Suppressor macrophage treated with lipopolysaccharide for 4 hours (primary cell): Measurements from ENCODE around the gene CLASP1.
"Not testable (repeated sequence)": the region's sequence is repeated elsewhere in the genome, so short reads cannot be mapped to it uniquely, and the experiment has no call there.

ENCODE experiments used
- DNase-seq: peaks from one replicate; pipeline ENCODE4 v3.0.0-alpha.2; 2020

Gene CLASP1

GRCh38 chr2:121575800-121576199 is 73.5 kb downstream of the CLASP1 start:
- DNase-seq, result no peak

- no peak for DNase-seq
Observed at GRCh38 chr2:121570667-121571055, 78.6 kb downstream of the CLASP1 start.

GRCh38 chr2:121570036-121570666 is 79.1 kb downstream of the CLASP1 start:
- DNase-seq, result no peak

GRCh38 chr2:121567957-121568409 is 81.3 kb downstream of the CLASP1 start:
- DNase-seq, result no peak

- no peak for DNase-seq
Observed at GRCh38 chr2:121567452-121567851, 81.8 kb downstream of the CLASP1 start.

- no peak for DNase-seq
Observed at GRCh38 chr2:121565389-121566250, 83.6 kb downstream of the CLASP1 start.

GRCh38 chr2:121564905-121565304 is 84.4 kb downstream of the CLASP1 start:
- no peak for DNase-seq

- not testable (repeated sequence) for DNase-seq
Observed at GRCh38 chr2:121563754-121564153, 85.5 kb downstream of the CLASP1 start.

- no peak for DNase-seq
Observed at GRCh38 chr2:121562269-121563176, 86.7 kb downstream of the CLASP1 start.

GRCh38 chr2:121561617-121562268 is 87.5 kb downstream of the CLASP1 start:
- DNase-seq, result no peak

- DNase-seq, result no peak
Observed at GRCh38 chr2:121558329-121558728, 90.9 kb downstream of the CLASP1 start.

GRCh38 chr2:121555008-121555407 is 94.3 kb downstream of the CLASP1 start:
- DNase-seq, result no peak

GRCh38 chr2:121552477-121553180 is 96.6 kb downstream of the CLASP1 start:
- not testable (repeated sequence) for DNase-seq

- no peak for DNase-seq
Observed at GRCh38 chr2:121550669-121551068, 98.6 kb downstream of the CLASP1 start.

- DNase-seq, result no peak
Observed at GRCh38 chr2:121547646-121548045, 101.6 kb downstream of the CLASP1 start.

- DNase-seq, result peak; percentile 27
Observed at GRCh38 chr2:121545913-121546312, 103.3 kb downstream of the CLASP1 start.

- no peak for DNase-seq
Observed at GRCh38 chr2:121545257-121545656, 104.0 kb downstream of the CLASP1 start.

GRCh38 chr2:121541495-121541894 is 107.8 kb downstream of the CLASP1 start:
- no peak for DNase-seq

- no peak for DNase-seq
Observed at GRCh38 chr2:121539750-121540469, 109.4 kb downstream of the CLASP1 start.

GRCh38 chr2:121536850-121537557 is 112.3 kb downstream of the CLASP1 start:
- DNase-seq, result no peak

- DNase-seq, result no peak
Observed at GRCh38 chr2:121536347-121536746, 112.9 kb downstream of the CLASP1 start.
